Ureter (tissue), 1 donor: ENCODE results near the gene GPC6. TPM values are rescaled to one million over a fixed set of nuclear protein-coding genes. Genes with fewer than 3 reads are reported as not detected.
"Not testable (repeated sequence)": the region's sequence is repeated elsewhere in the genome, so short reads cannot be mapped to it uniquely, and the experiment has no call there.

Experiments
- DNase-seq: peaks from one replicate; pipeline ENCODE4 v3.0.0-alpha.2; 2020; ENCODE audit warnings: low spot score
- total RNA-seq: library from RNA; stranded (reverse); gene quantifications from one replicate; pipeline ENCODE4 v1.2.4, GENCODE V29; 2023
- donor health status: DM: yes; HTN: yes; CAD: no.

The GPC6 gene
- total RNA-seq, result 6.8 TPM

DNA sequence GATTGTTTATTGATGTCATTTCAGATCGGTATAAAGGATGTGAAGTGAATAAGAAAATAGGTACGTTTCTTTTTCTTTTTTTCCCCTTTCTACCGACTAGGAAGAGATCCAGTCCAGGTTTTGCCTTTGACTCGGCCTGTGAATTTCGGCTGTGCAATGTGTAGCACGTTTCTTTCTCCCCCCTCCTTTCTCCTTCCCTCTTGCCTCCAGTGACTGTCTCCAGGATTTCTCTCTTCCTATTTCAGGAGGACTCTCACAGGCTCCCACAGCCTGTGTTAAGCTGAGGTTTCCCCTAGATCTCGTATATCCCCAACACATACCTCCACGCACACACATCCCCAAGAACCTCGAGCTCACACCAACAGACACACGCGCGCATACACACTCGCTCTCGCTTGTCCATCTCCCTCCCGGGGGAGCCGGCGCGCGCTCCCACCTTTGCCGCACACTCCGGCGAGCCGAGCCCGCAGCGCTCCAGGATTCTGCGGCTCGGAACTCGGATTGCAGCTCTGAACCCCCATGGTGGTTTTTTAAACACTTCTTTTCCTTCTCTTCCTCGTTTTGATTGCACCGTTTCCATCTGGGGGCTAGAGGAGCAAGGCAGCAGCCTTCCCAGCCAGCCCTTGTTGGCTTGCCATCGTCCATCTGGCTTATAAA is at the start of gene GPC6:
TSS of gene GPC6 (plus strand) at position 185 of the 657 bp plus-strand sequence.
- DNase-seq, result no peak

DNA sequence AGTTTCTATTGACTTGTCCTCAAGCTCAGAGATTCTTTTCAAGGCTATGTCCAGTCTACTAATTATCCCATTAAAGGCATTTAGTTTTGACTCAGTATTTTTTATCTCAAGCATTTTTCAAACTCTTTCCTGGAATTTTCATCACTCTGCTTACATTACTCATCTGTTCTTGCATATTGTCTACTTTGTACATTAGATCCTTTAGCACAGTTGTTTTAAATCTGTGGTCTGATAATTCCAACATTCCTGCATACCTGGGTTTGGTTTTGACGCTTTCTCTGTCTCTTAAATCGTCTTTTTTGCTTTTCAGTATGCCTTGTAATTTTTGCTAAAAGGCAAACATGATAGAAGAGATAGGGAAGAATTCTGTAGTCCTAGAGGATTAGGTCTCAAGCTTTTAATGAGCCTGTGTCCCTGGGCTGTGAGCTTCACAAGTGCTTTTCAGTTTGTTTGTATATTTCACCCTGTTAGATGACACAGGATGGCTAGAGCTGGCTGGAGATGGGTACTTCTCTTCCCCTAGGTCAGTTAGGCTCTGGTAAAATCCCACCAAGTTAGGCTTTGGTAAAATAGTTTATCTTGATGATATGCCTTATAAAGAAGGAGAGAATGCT is 46.1 kb upstream of the GPC6 start:
- no peak for DNase-seq

GRCh38 chr13:93182406-93182805 is 44.2 kb upstream of the GPC6 start:
- DNase-seq, result no peak

DNA sequence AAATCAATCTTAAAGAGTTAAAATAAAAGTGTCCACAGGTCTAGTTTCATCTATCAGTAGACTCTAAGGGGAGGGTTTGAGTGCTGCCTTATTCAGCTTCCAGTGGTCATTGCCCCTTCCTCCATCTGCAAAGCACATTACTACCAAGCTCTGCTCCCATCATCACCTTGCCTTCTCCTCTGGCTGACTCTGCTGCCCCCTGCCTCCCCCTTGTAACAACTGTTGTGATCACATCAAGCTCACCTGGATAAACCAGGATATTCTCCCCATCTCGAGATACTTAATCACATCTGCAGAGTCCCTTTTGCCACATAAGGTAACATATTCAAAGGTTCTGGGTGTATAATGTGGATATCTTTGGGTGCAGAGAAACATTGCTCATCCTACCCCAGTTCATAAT is 43.3 kb upstream of the GPC6 start:
- DNase-seq, result no peak

DNA sequence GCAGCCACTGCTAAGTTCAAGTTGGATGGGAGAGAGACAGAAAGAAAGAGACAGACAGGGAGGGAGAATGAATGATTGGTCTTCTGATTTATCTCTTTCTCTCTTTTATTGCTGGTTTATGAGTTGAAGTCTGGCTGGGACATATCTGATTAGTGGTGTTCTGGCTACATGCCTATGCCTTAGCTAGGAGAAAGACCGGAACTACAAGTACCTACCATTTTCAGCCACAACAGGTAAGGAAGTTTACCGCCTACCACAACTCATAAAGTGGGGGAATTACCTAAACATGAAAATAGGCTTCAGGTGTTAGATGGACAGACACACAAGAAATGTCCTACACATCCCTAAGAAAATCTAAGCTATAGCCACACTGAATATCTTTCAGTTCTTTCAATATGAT is 36.6 kb upstream of the GPC6 start:
- no peak for DNase-seq

DNA sequence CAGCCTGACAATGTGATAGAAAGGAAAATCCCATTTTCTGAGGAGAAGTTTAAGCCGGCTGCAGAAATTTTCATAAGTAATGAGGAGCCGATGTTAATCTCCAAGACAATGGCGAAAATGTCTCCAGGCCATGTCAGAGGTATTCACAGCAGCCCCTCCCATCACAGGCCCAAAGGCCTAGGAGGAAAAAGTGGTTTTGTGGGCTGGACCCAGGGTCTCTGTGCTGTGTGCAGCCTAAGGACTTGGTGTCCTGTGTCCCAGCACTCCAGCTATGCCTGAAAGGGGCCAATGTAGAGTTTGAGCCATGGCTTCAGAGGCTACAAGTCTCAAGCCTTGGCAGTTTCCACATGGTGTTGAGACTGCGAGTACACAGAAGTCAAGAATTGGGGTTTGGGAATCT is 32.9 kb upstream of the GPC6 start:
- no peak for DNase-seq

DNA sequence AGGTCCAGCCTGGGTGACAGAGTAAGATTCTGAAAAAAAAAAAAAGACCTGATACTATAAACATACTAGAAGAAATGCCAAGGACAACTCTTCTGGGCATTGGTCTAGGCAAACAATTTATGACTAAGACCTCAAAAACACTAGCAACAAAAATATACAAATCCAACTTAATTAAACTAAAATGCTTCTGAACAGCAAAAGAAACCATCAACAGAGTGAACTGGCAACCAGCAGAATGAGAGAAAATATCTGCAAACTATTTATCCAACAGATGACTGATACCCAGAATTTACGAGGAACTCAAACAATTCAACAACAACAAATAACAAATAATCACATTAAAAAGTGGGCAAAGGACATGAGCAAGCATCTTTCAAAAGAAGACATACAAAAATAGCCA is 26.8 kb upstream of the GPC6 start:
- no peak for DNase-seq

DNA sequence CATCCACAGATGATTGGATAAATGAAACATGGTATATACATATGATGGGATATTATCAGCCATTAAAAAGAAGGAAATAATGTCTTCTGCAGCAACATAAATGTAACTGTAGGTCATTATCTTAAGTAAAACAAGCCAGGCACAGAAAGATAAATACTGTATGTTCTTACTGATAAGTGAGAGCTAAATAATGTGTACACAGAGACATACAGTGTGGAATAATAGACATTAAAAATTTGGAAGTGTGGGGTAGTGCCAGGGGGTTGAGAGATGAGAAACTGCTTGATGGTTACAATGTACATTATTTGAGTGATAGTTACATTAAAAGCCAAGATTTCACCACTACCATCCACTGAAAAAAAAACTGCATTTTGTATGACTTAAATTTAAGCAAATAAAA is 26.0 kb upstream of the GPC6 start:
- no peak for DNase-seq

DNA sequence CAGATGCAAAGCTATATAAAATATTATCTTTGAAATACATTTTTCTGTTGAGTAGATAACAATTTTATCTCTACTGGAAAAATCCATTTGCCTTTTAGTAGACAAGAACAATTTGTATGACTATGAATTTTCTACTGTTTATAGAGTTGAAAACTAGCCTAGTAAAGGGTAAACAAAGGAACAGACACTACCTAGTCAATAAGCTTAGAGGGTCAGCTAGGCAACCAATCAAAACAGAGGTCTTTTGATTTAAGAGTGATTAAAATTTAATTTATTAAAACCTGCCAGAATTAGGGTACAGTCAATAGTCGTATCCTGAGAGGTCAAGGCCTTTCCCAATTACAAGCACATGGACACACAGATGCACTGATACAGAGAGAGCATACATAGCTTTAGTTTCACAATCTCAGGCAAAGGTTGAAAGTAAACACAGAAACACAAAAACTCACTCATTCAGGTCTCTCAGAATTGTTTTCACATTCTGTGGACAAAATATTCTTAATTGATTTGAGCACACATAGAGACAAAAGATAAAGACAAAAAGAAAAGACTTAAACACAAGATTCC is 24.5 kb upstream of the GPC6 start:
- DNase-seq, result no peak

- DNase-seq, result not testable (repeated sequence)
Observed at GRCh38 chr13:93206778-93207392, 19.7 kb upstream of the GPC6 start.

DNA sequence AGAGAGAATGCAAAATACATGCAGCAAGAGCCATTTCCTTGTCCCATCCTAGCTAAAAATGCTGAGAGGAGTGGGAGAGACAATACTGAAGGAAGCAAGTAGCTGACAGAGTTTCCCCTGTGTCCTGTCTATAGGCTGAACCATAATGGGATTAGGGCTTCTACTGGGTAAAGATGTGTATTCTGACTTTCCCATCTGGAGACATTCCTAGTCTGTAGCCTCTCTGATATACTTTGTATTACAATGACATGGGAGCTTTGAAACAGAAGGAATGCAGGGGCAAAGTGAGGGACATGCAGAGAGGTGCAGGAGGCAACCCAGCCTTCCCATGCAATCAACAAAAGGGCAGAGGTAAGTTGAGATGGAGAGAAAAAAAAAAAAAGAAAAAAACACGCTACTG is 10.5 kb upstream of the GPC6 start:
- no peak for DNase-seq

GRCh38 chr13:93217721-93218261 is 8.8 kb upstream of the GPC6 start:
- DNase-seq, result no peak

- DNase-seq, result no peak
Observed at GRCh38 chr13:93218583-93218982, 8.0 kb upstream of the GPC6 start.

DNA sequence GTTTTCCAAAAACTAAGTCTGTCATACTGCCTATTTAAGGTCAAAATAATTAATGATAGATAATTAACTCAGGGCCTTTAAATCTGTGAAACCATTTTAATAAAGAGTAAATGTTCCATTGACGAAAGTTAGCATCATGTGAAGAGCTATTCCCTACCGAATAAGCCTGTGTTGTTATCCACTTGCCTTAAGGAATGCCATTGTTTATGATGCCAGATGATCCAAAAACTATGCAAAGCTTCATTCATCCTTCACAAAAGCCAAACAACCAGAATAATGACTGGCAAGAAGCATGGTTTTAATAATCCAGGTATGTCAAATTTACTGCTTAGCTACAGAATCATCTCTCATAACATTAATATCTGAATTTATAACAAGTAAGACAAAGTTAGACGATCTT is 6.5 kb upstream of the GPC6 start:
- no peak for DNase-seq

DNA sequence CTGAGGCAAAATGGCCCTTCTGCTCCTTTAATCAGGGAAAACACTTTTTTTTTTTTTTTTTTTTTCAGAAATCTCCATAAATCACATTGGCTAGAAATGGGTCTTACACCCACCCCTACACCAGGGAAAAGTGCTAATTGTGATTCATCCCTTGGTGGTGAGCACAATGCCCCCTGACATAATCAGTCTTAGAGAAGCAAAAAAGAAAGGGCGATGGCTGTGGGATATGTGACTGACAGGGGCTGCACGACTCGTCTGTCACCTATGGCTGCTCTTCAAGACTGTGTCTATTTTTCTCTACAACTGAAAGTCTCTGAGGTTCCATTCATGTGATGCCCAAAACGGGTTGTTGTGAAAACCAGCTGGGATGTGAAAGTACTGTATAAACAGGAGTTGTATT is 3.6 kb upstream of the GPC6 start:
- DNase-seq, result no peak

DNA sequence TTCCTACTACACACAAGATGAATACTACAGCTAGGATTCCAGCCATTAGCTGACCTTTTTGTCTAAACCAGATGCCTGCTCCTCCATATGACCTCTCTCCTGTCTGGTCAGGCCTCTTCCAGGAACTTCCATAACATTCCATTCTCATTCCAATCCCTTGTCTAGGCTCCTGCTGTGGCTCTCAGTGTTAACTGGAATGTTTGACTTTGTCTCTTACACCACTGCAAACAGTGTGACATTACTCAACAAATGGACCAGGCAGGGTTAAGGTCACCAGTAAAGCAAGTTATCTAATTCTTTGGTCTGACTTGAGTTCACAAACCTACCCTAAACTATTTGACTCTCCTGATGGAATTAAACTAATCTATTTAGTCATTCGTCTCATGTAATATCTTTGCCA is 2.1 kb upstream of the GPC6 start:
- no peak for DNase-seq

DNA sequence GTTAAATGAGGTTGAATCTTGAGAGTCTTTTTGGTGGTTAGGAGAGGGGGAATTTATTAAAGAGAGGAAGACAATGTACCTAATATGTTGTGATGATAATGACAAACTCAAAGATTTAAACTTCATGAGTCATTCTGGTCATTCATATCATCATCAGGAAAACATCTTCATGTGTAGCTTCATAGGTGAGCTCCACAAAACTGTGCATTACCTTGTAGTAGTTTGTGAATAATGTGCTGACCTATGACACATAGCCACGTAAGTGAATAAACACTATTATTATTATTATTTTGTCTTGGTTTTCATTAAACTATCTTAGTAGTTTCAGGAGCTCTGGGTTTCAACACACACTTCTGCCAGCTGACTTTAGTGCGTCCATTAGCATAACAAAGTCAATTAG is 997 bp upstream of the GPC6 start:
- DNase-seq, result no peak

- DNase-seq, result no peak
Observed at GRCh38 chr13:93226065-93226622, 463 bp upstream of the GPC6 start.

- no peak for DNase-seq
Observed at GRCh38 chr13:93227280-93227877, 772 bp downstream of the GPC6 start.

GRCh38 chr13:93227878-93228642 is 1.5 kb downstream of the GPC6 start:
- DNase-seq, result no peak

DNA sequence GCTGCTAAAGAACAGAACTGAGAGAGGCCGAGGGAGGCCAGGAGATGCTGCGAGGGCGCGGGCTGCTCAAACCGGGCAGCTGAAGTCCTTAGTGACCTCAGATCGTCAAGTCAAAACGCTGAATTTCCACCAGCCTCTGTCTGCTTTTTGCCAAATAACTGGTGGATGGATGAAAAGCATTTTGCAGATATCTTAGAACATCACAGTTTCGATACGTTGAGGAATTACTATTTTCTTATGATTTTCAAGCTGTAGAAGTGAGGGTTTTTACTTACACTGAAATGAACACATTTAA is 2.0 kb downstream of the GPC6 start:
- no peak for DNase-seq
